ENCODE measurements around the gene CD200.
"Not testable (repeated sequence)": the region's sequence is repeated elsewhere in the genome, so short reads cannot be mapped to it uniquely, and the experiment has no call there.

The CD200 gene

GRCh38 chr3:112391648-112392047 lies 58.7 kb downstream of the CD200 start:
- DNase-seq = no peak

GRCh38 chr3:112392393-112393359 lies 59.7 kb downstream of the CD200 start:
- no peak for DNase-seq

DNA sequence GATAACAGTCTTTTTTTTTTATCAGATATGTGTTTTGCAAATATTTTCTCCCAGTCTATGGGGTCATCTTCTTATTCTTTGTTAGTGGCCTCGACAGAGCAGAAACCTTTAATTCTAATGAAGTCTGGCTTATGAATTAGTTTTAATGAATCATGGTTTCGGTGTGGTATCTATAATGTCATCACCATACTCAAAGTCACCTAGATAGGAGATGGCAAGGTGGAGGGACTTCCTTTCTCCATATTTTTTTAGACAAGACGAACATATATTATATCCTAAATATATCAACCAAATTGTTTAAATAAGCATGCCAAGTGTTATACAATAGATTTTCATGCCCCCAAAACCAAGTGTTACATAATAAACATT lies 60.4 kb downstream of the CD200 start:
- no peak for DNase-seq

- no peak for DNase-seq
These were observed 61.2 kb downstream of the CD200 start for GRCh38 chr3:112394003-112394640.

DNA sequence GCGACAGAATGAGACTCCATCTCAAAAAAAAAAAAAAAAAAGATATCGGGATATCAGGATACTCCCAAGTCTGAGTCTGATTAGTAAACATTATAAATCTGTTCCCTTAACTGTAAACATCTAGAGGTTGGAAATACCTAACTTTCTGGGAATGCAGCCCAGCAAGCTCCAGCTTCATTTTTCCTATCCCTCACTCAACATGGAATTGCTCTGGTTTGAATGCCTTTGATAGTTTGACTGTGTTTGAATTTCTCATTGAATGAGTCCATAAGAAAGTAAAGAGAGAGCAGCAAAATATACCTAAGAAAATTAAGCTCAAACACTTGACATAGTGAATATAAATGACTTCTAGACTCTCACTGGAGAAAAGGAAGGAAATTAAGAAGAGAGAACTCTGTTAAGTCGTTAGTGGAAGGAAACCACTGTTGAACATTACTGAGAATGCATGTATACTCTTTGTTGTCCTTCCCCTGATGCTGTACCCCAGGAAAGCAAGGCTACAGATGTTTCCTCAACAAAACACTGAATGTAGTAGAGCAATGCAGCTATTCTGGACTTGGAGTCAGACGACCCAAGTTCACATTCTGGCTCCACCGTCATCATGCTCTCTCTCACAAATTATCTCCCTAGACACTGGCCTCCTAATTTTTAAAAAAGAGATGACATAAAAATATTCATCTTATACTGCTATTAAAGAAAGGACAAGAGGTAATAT lies 62.4 kb downstream of the CD200 start:
- peak; percentile 37 for DNase-seq

- no peak for DNase-seq
These were observed 62.9 kb downstream of the CD200 start for GRCh38 chr3:112395896-112396290.

DNA sequence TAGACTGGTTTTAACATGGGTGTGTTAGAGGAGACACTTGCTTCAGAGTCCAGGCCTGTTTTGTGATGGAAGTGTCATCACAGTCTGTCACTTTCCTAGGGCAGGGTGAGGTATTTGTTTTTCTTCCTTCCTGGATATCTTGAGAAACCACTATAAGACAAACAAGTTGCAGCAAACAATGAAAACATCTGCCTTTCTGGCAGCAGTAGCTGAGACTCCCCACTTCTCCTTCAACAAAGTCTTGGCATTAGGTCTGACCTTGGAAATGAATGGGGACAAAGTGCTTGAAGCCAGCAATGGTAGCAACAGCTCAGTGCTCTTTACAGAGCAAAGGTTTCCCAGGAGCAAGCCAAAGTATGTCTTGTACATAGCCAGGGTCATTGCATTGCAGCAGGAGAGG lies 64.6 kb downstream of the CD200 start:
- DNase-seq = no peak

GRCh38 chr3:112399064-112399463 lies 66.1 kb downstream of the CD200 start:
- no peak for DNase-seq

DNA sequence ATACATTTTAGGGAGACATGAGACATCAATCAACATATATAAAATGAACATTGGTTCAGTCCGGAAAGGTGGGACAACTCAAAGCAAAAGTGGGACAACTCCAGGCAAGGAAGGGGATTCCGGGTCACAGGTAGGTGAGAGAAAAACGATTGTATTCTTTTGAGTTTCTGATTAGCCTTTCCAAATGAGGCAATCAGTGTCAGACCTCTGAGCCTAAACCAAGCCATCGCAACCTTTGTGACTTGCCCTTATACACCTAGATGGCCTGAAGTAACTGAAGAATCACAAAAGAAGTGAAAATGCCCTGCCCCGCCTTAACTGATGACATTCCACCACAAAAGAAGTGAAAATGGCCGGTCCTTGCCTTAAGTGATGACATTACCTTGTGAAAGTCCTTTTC lies 66.6 kb downstream of the CD200 start:
- DNase-seq = not testable (repeated sequence)

DNA sequence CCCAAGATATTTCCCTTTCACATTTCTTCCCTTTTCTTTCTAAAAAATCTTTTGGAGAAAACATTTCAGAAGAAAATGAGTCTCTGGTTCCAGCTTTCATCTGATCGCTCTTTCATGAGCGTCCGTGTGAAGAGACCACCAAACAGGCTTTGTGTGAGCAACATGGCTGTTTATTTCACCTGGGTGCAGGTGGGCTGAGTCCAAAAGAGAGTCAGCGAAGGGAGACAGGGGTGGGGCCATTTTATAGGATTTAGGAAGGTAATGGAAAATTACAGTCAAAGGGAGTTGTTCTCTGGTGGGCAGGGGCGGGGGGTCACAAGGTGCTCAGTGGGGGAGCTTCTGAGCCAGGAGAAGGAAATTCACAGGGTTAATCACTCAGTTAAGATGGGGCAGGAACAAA lies 67.4 kb downstream of the CD200 start:
- not testable (repeated sequence) for DNase-seq

DNA sequence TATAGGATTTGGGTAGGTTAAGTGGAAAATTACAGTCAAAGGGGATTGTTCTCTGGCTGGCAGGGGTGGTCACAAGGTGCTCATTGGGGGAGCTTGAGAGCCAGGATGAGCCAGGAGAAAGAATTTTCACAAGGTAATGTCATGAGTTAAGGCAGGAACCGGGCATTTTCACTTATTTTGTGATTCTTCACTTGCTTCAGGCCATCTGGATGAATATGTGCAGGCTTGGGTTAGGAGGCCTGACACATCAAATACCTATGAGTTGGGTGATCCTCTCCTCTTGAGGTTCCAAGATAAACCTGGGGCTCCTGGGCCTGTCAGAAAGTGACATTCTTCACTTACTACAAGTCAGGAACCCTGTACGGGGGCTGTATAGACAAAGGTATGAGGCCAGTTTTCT lies 68.7 kb downstream of the CD200 start:
- no peak for DNase-seq

- DNase-seq = no peak
These were observed 70.1 kb downstream of the CD200 start for GRCh38 chr3:112403103-112403502.

- DNase-seq = not testable (repeated sequence)
These were observed 72.1 kb downstream of the CD200 start for GRCh38 chr3:112404924-112405549.

- DNase-seq = no peak
These were observed 72.9 kb downstream of the CD200 start for GRCh38 chr3:112405845-112406244.

GRCh38 chr3:112407214-112407887 lies 74.4 kb downstream of the CD200 start:
- DNase-seq = no peak

GRCh38 chr3:112407888-112408702 lies 75.1 kb downstream of the CD200 start:
- DNase-seq = no peak

GRCh38 chr3:112409041-112409440 lies 76.1 kb downstream of the CD200 start:
- no peak for DNase-seq

DNA sequence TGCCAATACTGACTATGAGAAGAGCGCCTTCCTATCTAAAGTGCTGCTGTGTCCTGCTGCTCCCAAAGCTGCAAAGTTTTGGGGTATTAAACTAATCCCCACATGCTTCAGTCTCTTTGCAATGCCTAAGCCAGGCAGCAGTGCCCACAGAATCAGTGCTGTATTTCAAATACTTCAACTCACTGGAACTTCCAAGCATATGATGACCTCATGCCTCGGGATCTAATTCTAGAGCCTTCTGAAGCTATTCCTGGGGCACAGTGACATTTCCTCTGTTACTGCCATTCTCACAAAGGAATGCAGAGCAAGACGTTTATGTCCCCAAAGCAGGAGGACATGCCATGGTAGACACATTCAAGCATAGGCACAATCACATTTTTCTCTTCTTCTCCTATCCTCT lies 78.5 kb downstream of the CD200 start:
- no peak for DNase-seq

All from right hindlimb (tissue), 1 donor.